GM23338 (cell line): ENCODE results near the gene SLC8B1. TPM values are rescaled to one million over a fixed set of nuclear protein-coding genes. Genes with fewer than 3 reads are reported as not detected.

ENCODE experiments used
- ATAC-seq: fragments of 200-7000 bp; cut with Tn5 transposase; 3 replicates; pipeline ENCODE4 v1.9.1; 2020
- DNase-seq: peaks from one replicate; pipeline ENCODE4 v3.0.0-alpha.2; 2015; ENCODE audit warnings: low spot score
- H2AFZ ChIP-seq: fragments of 200-600 bp; sonication (generic); 2 replicates; pipeline ENCODE4 v1.8.0; 2016; ENCODE audit warnings: antibody characterized with exemption, mild to moderate bottlenecking, moderate library complexity
- H3F3A ChIP-seq: fragments of 200-600 bp; sonication (generic); replicated peaks from 2 replicates; pipeline ENCODE4 v1.8.0; 2017; ENCODE audit warnings: antibody characterized with exemption, mixed run types, low read depth
- H3K27ac ChIP-seq: fragments of 200-600 bp; sonication (generic); 2 replicates; pipeline ENCODE4 v1.6.1; 2016; ENCODE audit warnings: low read depth
- H3K27me3 ChIP-seq: fragments of 200-600 bp; sonication (generic); 2 replicates; pipeline ENCODE4 v1.8.0; 2016; ENCODE audit warnings: mild to moderate bottlenecking, mixed run types, moderate library complexity; ENCODE audit not compliant: insufficient read depth
- H3K36me3 ChIP-seq: fragments of 200-600 bp; sonication (generic); 2 replicates; pipeline ENCODE4 v1.8.0; 2016; ENCODE audit warnings: mild to moderate bottlenecking; ENCODE audit not compliant: insufficient read depth
- H3K4me1 ChIP-seq: fragments of 200-600 bp; sonication (generic); 2 replicates; pipeline ENCODE4 v1.8.0; 2016; ENCODE audit warnings: mild to moderate bottlenecking, moderate library complexity; ENCODE audit not compliant: insufficient read depth
- H3K4me2 ChIP-seq: fragments of 200-600 bp; sonication (generic); 2 replicates; pipeline ENCODE4 v1.7.1; 2017; ENCODE audit warnings: mixed run types
- H3K4me3 ChIP-seq: fragments of 200-600 bp; sonication (generic); 2 replicates; pipeline ENCODE4 v1.6.1; 2016; ENCODE audit warnings: mixed run types
- H3K79me2 ChIP-seq: fragments of 200-600 bp; sonication (generic); replicated peaks from 2 replicates; pipeline ENCODE4 v1.8.0; 2017; ENCODE audit warnings: mild to moderate bottlenecking; ENCODE audit not compliant: insufficient read depth
- H3K9me2 ChIP-seq: fragments of 200-600 bp; sonication (generic); 2 replicates; pipeline ENCODE4 v1.8.0; 2017; ENCODE audit not compliant: insufficient read depth
- H4K20me1 ChIP-seq: fragments of 200-600 bp; sonication (generic); replicated peaks from 2 replicates; pipeline ENCODE4 v1.8.0; 2017; ENCODE audit warnings: mild to moderate bottlenecking; ENCODE audit not compliant: insufficient read depth
- H3K27ac Mint-ChIP-seq: 2 replicates; pipeline ENCODE4 v1.8.0; 2020; ENCODE audit warnings: inconsistent platforms, mild to moderate bottlenecking, moderate library complexity, mixed read lengths
- H3K27me3 Mint-ChIP-seq: 3 replicates; pipeline ENCODE4 v1.8.0; 2022; ENCODE audit warnings: low read depth, mild to moderate bottlenecking, moderate library complexity, mixed read lengths, inconsistent platforms; ENCODE audit not compliant: insufficient read depth, poor library complexity
- H3K36me3 Mint-ChIP-seq: 3 replicates; pipeline ENCODE4 v1.8.0; 2021; ENCODE audit warnings: low read depth, mild to moderate bottlenecking, inconsistent platforms, moderate library complexity, mixed read lengths
- H3K4me1 Mint-ChIP-seq: 3 replicates; pipeline ENCODE4 v1.8.0; 2020; ENCODE audit warnings: mild to moderate bottlenecking, inconsistent platforms, mixed read lengths
- H3K4me3 Mint-ChIP-seq: 3 replicates; pipeline ENCODE4 v1.8.0; 2021; ENCODE audit warnings: moderate library complexity, mild to moderate bottlenecking, inconsistent platforms, mixed read lengths
- H3K9me3 Mint-ChIP-seq: 3 replicates; pipeline ENCODE4 v1.8.0; 2020; ENCODE audit warnings: moderate library complexity, mild to moderate bottlenecking, inconsistent platforms, mixed read lengths
- CREB1 ChIP-seq: fragments of 250-450 bp; sonication (Bioruptor Pico); IDR thresholded peaks from 2 replicates; pipeline ENCODE4 v1.5.0; 2020; ENCODE audit warnings: low read depth, mild to moderate bottlenecking, moderate library complexity
- CTCF ChIP-seq, 2 experiments: fragments of 200-600 bp in 1 of 2; sonication (generic) in 1 of 2; conservative IDR thresholded peaks; 2 replicates each; pipeline versions ENCODE4 v1.5.1 to v1.6.1; 2016 to 2017; ENCODE audit warnings: antibody characterized with exemption in 2 of 2, low read depth in 2 of 2, mild to moderate bottlenecking in 2 of 2, moderate library complexity in 1 of 2
- ETS1 ChIP-seq: IDR thresholded peaks from 2 replicates; pipeline ENCODE4 v1.6.1; 2016; ENCODE audit warnings: antibody characterized with exemption
- JUNB ChIP-seq: IDR thresholded peaks from one replicate; pipeline ENCODE4 v1.6.1; 2016; ENCODE audit warnings: antibody characterized with exemption; ENCODE audit not compliant: unreplicated experiment
- NANOG ChIP-seq: IDR thresholded peaks from 2 replicates; pipeline ENCODE4 v1.6.1; 2016; ENCODE audit warnings: antibody characterized with exemption, borderline replicate concordance
- REST ChIP-seq: IDR thresholded peaks from one replicate; pipeline ENCODE4 v1.6.1; 2018; ENCODE audit warnings: antibody characterized with exemption; ENCODE audit not compliant: unreplicated experiment
- STAT1 ChIP-seq: IDR thresholded peaks from one replicate; pipeline ENCODE4 v1.6.1; 2016; ENCODE audit warnings: antibody characterized with exemption; ENCODE audit not compliant: unreplicated experiment
- ZNF331 ChIP-seq: fragments of 250-450 bp; sonication (Bioruptor Pico); IDR thresholded peaks from 2 replicates; pipeline ENCODE4 v1.5.0; 2020; ENCODE audit warnings: low read depth, mild to moderate bottlenecking, moderate library complexity
- ZNF462 ChIP-seq: fragments of 250-450 bp; sonication (Bioruptor Pico); IDR thresholded peaks from 2 replicates; pipeline ENCODE4 v1.5.0; 2020; ENCODE audit warnings: mild to moderate bottlenecking, moderate library complexity
- polyA plus RNA-seq: library from polyadenylated mRNA; unstranded; fragments of >200 nt; fragmentation: Nextera tagmentation; extraction: Ambion mirVana; gene quantifications from 2 replicates; pipeline ENCODE4 v1.2.1, GENCODE V29; 2016
- total RNA-seq: library from RNA; depleted of rRNA; stranded (reverse); fragments of >200 nt; shearing (Covaris generic); gene quantifications from 2 replicates; pipeline ENCODE4 v1.2.3, GENCODE V29; 2014

The SLC8B1 gene
- total and polyA plus RNA-seq, 2 experiments from 2014 or later, result 6.0 to 8.9 TPM

- no peak for TF ChIP-seq ZNF462 (CRISPR knock-in tag)
- TF ChIP-seq STAT1, result no peak
These were observed 64.2 kb downstream of the SLC8B1 start (continued) for GRCh38 chr12:113270709-113271009.

GRCh38 chr12:113269257-113269943, 65.5 kb downstream of the SLC8B1 start:
- Mint-ChIP-seq H3K4me1 (peaks cover 9% of the 10 kb centered on the region), H3K27ac (peak overlapping the region; percentile 68; the same call in 1 of the 2 replicates), H3K27me3 (peaks cover 10% of the 10 kb centered on the region), H3K4me3 (no peak overlapping the region), H3K36me3 (peaks cover 11% of the 10 kb centered on the region), H3K9me3 (no peaks in the 10 kb centered on the region)
- no peaks in the 10 kb centered on the region for H4K20me1 ChIP-seq
- H3K4me3 ChIP-seq, result no peak overlapping the region
- ATAC-seq (no peak), DNase-seq (no peak)
- no peak overlapping the region for H3K4me2 ChIP-seq
- no peaks in the 10 kb centered on the region for H3F3A ChIP-seq
- H3K9me2 ChIP-seq, result no peaks in the 10 kb centered on the region
- no peak overlapping the region for H3K27ac ChIP-seq
- no peaks in the 10 kb centered on the region for H3K79me2 ChIP-seq
- H3K4me1 ChIP-seq, result no peaks in the 10 kb centered on the region
- H3K27me3 ChIP-seq, result no peaks in the 10 kb centered on the region
- no peak overlapping the region for H2AFZ ChIP-seq
- H3K36me3 ChIP-seq, result no peaks in the 10 kb centered on the region
- TF ChIP-seq ETS1 (no peak), CTCF (conservative IDR thresholded peaks at IDR 0.05; ENCODE audit: low read depth in 2 of 2) (no peak), JUNB (no peak), CREB1 (CRISPR knock-in tag) (no peak), STAT1 (no peak), NANOG (no peak), ZNF331 (no peak), REST (no peak)
